ENCODE data around the gene RASA2.

The RASA2 gene

DNA sequence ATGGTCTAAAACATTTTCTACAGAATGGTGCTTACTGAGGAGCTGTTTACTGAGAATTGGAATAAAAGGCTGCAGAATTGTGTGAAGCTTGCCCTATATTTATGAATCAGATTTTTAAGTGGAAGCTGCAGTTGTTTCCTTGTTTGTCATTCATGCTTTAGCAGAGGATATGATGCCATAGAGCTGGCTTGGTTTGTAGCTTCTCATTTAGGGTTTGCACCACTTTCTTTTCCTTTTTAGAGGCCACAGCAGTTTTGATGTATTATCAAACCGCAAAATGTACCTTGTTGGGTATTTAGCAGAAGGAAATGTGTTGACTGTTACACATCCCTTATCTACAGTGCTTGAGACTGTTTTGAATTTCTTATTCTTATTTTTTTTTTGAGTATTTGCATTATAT, 66.2 kb downstream of the RASA2 start:
- TF ChIP-seq, protein P1, sequence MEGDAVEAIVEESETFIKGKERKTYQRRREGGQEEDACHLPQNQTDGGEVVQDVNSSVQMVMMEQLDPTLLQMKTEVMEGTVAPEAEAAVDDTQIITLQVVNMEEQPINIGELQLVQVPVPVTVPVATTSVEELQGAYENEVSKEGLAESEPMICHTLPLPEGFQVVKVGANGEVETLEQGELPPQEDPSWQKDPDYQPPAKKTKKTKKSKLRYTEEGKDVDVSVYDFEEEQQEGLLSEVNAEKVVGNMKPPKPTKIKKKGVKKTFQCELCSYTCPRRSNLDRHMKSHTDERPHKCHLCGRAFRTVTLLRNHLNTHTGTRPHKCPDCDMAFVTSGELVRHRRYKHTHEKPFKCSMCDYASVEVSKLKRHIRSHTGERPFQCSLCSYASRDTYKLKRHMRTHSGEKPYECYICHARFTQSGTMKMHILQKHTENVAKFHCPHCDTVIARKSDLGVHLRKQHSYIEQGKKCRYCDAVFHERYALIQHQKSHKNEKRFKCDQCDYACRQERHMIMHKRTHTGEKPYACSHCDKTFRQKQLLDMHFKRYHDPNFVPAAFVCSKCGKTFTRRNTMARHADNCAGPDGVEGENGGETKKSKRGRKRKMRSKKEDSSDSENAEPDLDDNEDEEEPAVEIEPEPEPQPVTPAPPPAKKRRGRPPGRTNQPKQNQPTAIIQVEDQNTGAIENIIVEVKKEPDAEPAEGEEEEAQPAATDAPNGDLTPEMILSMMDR (IDR thresholded peaks at IDR 0.05; ENCODE audit: low read depth, low read length, missing control alignments), result no peak
- no peak overlapping the region for H3K4me3 ChIP-seq (ENCODE audit: low read depth, low read length)
- in situ Hi-C loops (cut with HindIII; ENCODE audit: low sequenced_read_pairs), result no loop called here
- DNase-seq (ENCODE audit: low read depth), result no peak

DNA sequence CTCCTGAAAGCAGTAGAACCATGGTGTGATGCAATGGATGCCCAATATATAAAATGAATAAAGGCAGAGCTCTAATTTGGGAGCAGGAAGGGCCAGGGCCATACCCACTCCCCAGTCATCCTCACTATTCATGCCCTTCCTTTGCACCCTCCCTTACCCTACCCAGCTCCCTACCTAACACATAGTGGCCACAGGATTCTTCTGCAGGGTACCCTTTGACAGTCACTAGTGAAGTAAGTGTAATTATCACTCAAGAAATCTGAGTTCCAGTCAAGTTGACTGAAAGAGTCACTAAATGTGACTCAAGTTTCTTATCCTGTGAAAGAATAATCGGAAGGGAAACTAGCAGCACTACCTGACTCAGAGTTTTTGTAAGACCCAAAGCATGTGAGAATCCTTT, 69.2 kb downstream of the RASA2 start:
- no peak overlapping the region for H3K4me3 ChIP-seq (ENCODE audit: low read depth, low read length)
- in situ Hi-C loops (cut with HindIII; ENCODE audit: low sequenced_read_pairs), result no loop called here
- TF ChIP-seq, protein P1 (IDR thresholded peaks at IDR 0.05; ENCODE audit: low read depth, low read length, missing control alignments), result no peak
- DNase-seq (ENCODE audit: low read depth), result no peak

DNA sequence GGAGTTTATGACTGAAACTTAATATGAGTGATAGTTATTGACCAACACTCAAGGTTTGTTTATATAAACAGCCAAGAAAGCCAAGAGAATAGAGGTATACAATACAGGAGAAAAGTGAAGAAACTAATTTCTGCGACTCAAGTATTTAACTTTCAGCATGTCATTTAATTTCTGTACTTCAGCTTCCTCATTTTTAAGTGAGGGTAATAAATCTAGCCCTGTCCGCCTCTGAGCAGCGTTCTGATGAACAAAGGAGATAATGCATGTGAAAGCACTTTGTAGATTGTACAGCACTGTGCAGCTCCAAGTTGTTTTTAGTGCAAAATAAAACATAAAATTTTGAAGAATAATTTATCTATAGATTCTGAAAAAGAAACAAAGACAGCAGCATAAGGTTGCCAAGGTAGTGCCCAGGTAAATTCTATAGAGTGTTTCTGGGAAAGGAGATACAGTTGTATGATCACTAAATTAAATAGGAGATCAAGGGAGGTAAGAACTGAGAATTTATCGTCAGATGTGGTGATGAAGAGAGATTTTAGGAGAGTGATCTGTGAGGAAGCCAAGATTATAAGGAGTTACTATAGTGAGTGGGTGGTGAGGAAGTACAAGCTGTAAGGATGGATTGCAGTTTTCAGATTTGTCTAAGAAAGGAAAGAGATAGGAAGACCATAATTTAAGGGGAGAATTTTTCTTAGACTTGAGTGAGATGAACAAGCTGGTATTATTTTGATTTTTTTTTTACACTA, 71.3 kb downstream of the RASA2 start:
- no peak overlapping the region for H3K4me3 ChIP-seq (ENCODE audit: low read depth, low read length)
- no peak for DNase-seq (ENCODE audit: low read depth)
- TF ChIP-seq, protein P1 (IDR thresholded peaks at IDR 0.05; ENCODE audit: low read depth, low read length, missing control alignments), result no peak
- in situ Hi-C loops (cut with HindIII; ENCODE audit: low sequenced_read_pairs), result no loop called here

DNA sequence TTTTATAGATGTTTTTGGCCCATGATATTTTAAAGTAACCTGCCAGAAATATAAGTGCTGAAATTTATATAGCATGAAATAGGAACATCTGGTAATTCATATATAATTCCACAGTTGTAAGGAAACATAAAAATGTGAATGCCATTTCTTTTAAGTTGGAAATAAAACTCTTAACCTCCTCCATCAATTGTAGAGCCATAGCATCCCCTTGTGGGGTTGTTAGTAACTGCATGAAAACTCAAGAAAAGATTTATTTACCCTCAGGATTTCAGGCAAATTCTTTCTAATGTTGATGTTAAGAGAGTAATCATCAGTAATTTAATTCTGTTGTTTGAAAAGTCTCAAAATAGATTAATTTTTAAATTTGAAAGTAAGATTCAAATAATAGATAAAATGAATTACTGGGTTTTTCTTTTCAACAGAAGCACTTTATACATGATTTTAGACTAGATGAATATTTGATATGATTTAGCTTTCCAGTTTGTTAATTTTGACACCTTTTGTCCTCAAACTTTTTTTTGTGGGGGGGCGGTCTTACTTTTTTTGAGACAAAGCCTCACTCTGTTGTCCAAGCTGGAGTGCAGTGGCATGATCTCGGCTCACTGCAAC, 74.7 kb downstream of the RASA2 start:
- TF ChIP-seq, protein P1 (IDR thresholded peaks at IDR 0.05; ENCODE audit: low read depth, low read length, missing control alignments), result peak; percentile 85
- H3K4me3 ChIP-seq (ENCODE audit: low read depth, low read length), result no peak overlapping the region
- in situ Hi-C loops (cut with HindIII; ENCODE audit: low sequenced_read_pairs), result no loop called here
- DNase-seq (ENCODE audit: low read depth), result peak; percentile 75

DNA sequence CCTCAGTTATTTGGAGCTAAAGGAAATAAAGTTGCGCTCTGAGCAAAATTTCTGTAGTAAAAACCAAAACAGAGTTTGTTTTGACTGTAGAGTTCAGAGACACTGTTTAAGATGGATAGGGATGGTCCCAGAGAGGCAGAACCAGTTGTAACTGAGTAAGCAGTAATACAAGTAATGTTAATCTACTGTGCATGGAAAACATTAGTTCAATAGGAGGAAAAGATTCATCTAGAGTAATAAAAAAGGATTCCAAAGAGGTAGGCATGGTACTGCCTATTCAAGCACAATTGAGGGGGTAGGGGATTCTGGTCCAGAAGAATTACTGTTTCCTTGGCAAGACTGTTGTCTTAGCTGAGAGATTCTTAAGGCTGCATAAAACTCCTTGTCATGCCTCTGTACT, 77.4 kb downstream of the RASA2 start:
- TF ChIP-seq, protein P1 (IDR thresholded peaks at IDR 0.05; ENCODE audit: low read depth, low read length, missing control alignments), result no peak

DNA sequence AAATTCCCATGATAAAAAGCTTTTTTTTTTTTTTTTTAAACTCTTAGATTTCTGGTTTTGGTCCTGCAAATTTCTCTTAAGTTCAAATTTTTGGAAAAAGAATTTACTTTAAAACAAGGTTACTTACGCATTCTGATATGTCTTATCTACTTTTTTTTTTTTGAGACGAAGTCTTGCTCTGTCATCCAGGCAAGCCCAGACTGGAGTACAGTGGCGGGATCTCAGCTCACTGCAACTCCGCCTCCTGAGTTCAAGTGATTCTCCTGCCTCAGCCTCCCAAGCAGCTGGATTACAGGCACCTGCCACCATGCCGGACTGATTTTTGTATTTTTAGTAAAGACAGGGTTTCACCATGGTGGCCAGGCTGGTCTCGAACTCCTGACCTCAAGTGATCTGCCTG, 83.2 kb downstream of the RASA2 start:
- DNase-seq (ENCODE audit: low read depth), result no peak
- in situ Hi-C loops (cut with HindIII; ENCODE audit: low sequenced_read_pairs), result loop anchor here (5.0 kb wide), 1 partner anchor 417 kb away; no protein-coding TSS in a partner anchor
- TF ChIP-seq, protein P1 (IDR thresholded peaks at IDR 0.05; ENCODE audit: low read depth, low read length, missing control alignments), result no peak
- H3K4me3 ChIP-seq (ENCODE audit: low read depth, low read length), result no peak overlapping the region

More for the DNA sequence above, 77.4 kb downstream of the RASA2 start:
- in situ Hi-C loops (cut with HindIII; ENCODE audit: low sequenced_read_pairs), result no loop called here
- DNase-seq (ENCODE audit: low read depth), result no peak
- no peak overlapping the region for H3K4me3 ChIP-seq (ENCODE audit: low read depth, low read length)

Data from astrocyte of the cerebellum (primary cell).